Skin of body (tissue), 2 donors: Measurements from ENCODE around the gene ZC3H12C. TPM values are rescaled to one million over a fixed set of nuclear protein-coding genes. Genes with fewer than 3 reads are reported as not detected.

Source experiments
- DNase-seq: peaks from one replicate; lab custom pipeline; 2025; lab: John Stamatoyannopoulos, UW
- total RNA-seq: library from RNA; depleted of rRNA; stranded (reverse); fragments of >200 nt; gene quantifications from one replicate; pipeline ENCODE4 v1.2.3, GENCODE V29; 2014

ZC3H12C gene
- total RNA-seq, 1 donor from 2014 or later, result 10.5 TPM

- peak; percentile 25 for DNase-seq
These were observed 16.7 kb upstream of the ZC3H12C start for GRCh38 chr11:110076371-110076965.

GRCh38 chr11:110077346-110077745, 15.8 kb upstream of the ZC3H12C start:
- no peak for DNase-seq

- DNase-seq, result no peak
These were observed 15.3 kb upstream of the ZC3H12C start for GRCh38 chr11:110077831-110078325.

- no peak for DNase-seq
These were observed 14.2 kb upstream of the ZC3H12C start for GRCh38 chr11:110078923-110079544.

GRCh38 chr11:110079726-110080125, 13.5 kb upstream of the ZC3H12C start:
- DNase-seq, result no peak

GRCh38 chr11:110081462-110082376, 11.5 kb upstream of the ZC3H12C start:
- no peak for DNase-seq

- DNase-seq, result no peak
These were observed 10.3 kb upstream of the ZC3H12C start for GRCh38 chr11:110082899-110083298.

GRCh38 chr11:110085255-110085838, 7.8 kb upstream of the ZC3H12C start:
- DNase-seq, result peak; percentile 6

- DNase-seq, result no peak
These were observed 6.3 kb upstream of the ZC3H12C start for GRCh38 chr11:110086892-110087309.

GRCh38 chr11:110087812-110088534, 5.2 kb upstream of the ZC3H12C start:
- no peak for DNase-seq

- DNase-seq, result no peak
These were observed 4.5 kb upstream of the ZC3H12C start for GRCh38 chr11:110088535-110089344.

- no peak for DNase-seq
These were observed 3.4 kb upstream of the ZC3H12C start for GRCh38 chr11:110089617-110090282.

- no peak for DNase-seq
These were observed 2.6 kb upstream of the ZC3H12C start for GRCh38 chr11:110090466-110091026.

- no peak for DNase-seq
These were observed 1.1 kb upstream of the ZC3H12C start for GRCh38 chr11:110092111-110092514.

- peak; percentile 80 for DNase-seq
These were observed 460 bp downstream of the ZC3H12C start for GRCh38 chr11:110093407-110094297.

- DNase-seq, result no peak
These were observed 1.4 kb downstream of the ZC3H12C start for GRCh38 chr11:110094298-110095285.

GRCh38 chr11:110095554-110095953, 2.4 kb downstream of the ZC3H12C start:
- DNase-seq, result no peak
